HG02642 (cell line): ENCODE data around the gene MACROH2A2.
"Not testable (repeated sequence)": the region's sequence is repeated elsewhere in the genome, so short reads cannot be mapped to it uniquely, and the experiment has no call there.

Source experiments
- ATAC-seq: cut with Tn5 transposase; IDR thresholded peaks from one replicate; pipeline ENCODE4 v1.9.1; 2021; ENCODE audit warnings: mild to moderate bottlenecking; ENCODE audit not compliant: unreplicated experiment, poor library complexity

Gene MACROH2A2

GRCh38 chr10:70096705-70097420, 44.2 kb downstream of the MACROH2A2 start:
- no peak for ATAC-seq

DNA sequence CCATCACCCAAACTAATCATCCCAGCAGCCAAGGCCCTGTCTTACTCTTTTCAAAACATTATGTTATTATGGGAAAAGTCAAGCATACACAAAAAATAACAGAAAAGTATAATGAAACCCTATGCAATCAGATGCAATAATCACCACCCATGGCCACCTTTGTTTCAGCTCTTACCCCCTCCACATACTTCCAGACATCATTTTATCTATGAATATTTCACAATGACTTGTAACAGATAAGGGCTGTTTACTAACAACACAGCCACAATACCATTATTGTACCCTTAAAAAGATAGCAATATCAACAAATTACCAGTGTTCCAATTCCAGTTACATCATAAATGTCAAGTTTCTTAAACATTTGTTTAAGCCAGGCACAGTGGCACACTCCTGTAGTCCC, 44.8 kb downstream of the MACROH2A2 start:
- ATAC-seq: no peak

DNA sequence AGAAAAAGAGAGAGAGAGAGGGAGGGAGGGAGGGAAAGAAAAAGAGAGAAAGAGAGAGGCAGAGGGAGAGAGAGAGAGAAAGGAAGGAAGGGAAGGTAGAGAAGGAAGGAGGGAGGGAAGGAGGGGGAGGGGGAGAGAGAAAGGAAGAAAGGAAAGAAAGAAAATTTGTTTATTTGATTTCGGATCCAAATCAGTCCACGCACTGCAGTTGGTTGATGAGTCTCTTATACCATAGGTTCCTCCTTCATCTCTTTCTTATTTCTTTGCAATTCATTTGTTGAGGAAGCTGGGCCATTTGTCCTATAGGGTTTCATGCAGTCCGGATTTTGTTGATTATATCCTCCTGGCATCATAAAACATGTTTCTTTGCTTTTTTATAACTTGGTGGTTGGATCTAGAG, 45.6 kb downstream of the MACROH2A2 start:
- no peak for ATAC-seq

DNA sequence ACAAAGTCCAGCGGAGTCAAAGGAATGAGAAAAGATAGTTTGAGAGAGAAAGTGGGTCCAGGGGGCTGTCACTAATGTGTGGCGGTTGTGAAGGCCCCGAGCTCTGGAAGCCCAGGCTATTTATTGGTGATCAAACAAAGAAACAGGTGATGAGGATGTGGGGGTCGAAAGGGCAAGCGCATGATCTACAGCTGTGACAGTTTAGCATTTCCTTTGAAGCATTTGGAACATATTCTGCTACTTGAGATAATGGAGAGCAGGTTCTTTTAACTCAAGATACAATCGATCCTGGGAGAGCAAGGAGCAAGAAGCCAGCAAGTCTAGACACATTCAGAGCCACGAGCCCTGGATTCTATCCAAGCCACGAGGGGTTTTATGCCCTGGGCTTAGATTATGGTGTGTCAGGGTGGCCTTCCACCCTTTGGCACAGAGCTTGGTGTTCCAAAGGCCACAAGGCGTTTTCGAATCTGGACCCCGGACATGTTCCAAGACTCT, 48.5 kb downstream of the MACROH2A2 start:
- ATAC-seq: not testable (repeated sequence)

GRCh38 chr10:70101668-70102067, 49.0 kb downstream of the MACROH2A2 start:
- ATAC-seq: no peak

GRCh38 chr10:70106958-70107791, 54.5 kb downstream of the MACROH2A2 start:
- ATAC-seq: peak; percentile 75

- ATAC-seq: no peak
Measured at GRCh38 chr10:70109064-70109729, 56.6 kb downstream of the MACROH2A2 start.

DNA sequence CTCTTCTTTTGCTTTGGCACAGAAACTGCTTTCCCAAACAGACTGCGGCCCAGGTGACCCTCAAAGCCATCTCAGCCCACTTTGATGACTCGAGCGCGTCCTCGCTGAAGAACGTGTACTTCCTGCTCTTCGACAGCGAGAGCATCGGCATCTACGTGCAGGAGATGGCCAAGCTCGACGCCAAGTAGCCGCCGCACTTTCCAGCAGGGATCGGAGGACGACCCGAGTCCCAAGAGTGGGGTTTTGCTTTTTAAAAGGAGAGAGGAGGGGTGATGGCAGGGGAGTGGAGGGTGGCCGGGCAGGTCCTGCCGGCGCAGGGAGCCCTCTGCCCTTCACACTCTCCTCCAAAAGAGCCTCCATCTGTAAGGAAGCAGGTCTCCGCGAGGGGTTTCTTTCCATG, 58.9 kb downstream of the MACROH2A2 start:
- ATAC-seq: no peak

GRCh38 chr10:70112071-70112470, 59.4 kb downstream of the MACROH2A2 start:
- ATAC-seq: no peak

GRCh38 chr10:70114902-70115301, 62.3 kb downstream of the MACROH2A2 start:
- ATAC-seq: no peak

- ATAC-seq: peak; percentile 58
Measured at GRCh38 chr10:70115948-70116682, 63.5 kb downstream of the MACROH2A2 start.

GRCh38 chr10:70117646-70118045, 65.0 kb downstream of the MACROH2A2 start:
- ATAC-seq: no peak

- no peak for ATAC-seq
Measured at GRCh38 chr10:70118196-70118595, 65.5 kb downstream of the MACROH2A2 start.

GRCh38 chr10:70119197-70119596, 66.6 kb downstream of the MACROH2A2 start:
- no peak for ATAC-seq

- ATAC-seq: no peak
Measured at GRCh38 chr10:70119623-70120022, 67.0 kb downstream of the MACROH2A2 start.

- ATAC-seq: no peak
Measured at GRCh38 chr10:70120417-70120816, 67.8 kb downstream of the MACROH2A2 start.

DNA sequence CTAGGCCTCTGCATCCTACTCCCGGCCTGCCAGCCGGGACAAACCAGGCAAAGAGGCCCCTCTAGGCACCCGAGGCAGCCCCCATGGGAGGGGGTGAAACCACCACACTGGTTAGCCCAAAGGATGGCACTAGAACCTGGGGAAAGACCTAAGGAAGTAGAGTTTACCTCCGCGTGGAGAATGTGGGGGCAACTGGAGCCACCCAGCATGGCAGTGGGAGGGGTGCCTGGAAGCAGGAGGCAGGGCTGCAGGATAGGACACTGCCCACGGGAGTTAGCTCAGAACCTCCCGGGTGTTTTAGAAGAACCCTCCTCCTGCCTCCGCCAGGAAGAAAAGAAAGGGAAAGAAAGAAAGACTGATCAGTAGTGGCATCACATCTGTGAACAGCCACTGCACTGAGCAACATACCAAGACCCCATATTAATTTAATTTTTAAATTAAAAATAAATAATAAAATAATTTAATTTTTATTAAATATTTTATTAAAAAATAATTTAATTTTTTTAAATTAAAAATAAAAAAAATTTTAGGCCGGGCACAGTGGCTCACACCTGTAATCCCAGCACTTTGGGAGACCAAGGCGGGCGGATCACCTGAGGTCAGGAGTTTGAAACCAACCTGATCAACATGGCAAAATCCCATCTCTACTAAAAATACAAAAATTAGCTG, 68.8 kb downstream of the MACROH2A2 start:
- ATAC-seq: no peak

DNA sequence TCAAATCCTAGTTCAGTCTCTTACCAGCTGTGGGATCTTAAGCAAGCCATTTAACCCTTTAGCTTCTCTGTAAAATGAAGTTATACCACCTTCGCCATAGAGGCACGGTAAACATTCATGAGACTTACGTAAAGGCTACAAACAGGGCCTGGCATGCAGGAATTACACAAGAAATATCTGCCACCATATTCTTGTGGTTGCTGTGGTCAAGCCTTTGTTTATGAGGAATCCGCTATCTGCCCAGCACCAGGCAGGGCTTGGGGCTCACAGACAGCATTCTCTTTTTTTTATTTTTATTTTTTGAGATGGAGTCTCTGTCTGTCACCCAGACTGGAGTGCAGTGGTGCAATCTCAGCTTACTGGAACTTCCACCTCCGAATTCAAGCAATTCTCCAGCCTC, 70.1 kb downstream of the MACROH2A2 start:
- no peak for ATAC-seq

DNA sequence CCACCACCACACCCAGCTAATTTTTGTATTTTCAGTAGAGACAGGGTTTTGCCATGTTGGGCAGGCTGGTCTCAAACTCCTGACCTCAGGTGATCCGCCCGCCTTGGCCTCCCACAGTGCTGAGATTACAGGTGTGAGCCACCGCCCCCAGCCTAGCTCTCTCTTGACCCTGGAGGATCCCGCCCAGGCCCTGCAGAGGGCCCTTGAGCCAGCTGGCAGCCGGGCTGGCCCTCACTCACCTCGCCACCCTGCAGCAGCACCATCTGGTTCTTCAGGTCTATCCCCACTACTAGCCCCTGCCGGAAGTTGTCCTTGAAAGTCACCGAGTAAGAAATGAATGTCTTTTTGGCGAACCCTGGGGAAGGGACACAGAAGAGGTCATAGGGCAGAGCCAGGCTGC, 70.5 kb downstream of the MACROH2A2 start:
- not testable (repeated sequence) for ATAC-seq

GRCh38 chr10:70123817-70124216, 71.2 kb downstream of the MACROH2A2 start:
- ATAC-seq: no peak
